GM18519 (cell line): ENCODE data around the gene MYRFL.
"Not testable (repeated sequence)": the region's sequence is repeated elsewhere in the genome, so short reads cannot be mapped to it uniquely, and the experiment has no call there.

Experiments
- ATAC-seq: cut with Tn5 transposase; IDR thresholded peaks from one replicate; pipeline ENCODE4 v1.9.1; 2021; ENCODE audit warnings: mild to moderate bottlenecking, moderate library complexity; ENCODE audit not compliant: unreplicated experiment, low FRiP score

MYRFL gene

DNA sequence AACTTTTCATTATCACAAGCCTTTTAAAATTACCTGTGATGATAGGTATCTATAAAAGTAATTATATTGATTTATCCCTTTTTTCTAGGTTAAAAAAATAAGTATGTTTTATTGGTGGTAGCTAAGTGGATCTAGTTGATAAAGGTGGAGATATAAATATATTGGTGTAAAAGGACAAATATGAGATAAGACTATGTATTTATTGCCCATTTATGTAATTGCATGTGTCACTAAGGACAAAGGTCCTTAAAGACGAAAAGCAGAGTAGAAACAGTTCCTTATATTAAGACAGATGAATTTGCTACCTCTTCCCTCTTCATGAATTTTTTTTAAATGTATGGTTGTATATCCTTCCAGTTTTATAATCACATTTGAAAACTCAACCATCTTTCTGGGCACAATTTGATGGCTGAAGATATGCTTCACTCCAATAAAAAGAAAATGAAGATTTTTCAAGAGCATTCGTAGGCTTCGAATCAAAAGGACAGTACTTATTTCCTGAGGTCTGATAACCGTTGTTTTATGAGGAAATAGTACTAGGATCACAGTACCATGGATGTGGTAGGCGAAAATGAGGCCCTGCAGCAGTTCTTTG, at the start of gene MYRFL:
Gene MYRFL (plus strand): TSS at position 262 of the 595 bp plus-strand sequence. CDS start 291 bp downstream, at position 553.
- no peak for ATAC-seq

DNA sequence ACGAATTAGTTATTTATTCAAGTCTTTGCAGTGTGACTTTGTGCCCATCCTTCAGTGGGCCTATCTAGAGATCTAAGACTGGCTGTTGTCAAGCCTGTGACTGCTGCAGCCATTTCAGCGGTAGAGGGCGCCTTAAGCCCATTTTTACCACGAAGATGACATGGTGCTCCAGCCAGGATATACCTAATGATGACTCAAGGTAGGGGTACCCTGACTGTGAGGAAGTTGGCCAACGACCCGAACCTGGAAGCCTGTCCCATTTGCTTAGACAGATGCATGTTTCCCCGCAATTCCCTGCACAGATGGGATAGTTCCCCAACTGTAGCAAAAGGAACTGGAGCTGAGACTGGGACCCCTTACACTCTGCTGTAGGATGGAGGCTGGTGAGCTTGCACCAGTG, 45.1 kb upstream of the MYRFL start:
- no peak for ATAC-seq

DNA sequence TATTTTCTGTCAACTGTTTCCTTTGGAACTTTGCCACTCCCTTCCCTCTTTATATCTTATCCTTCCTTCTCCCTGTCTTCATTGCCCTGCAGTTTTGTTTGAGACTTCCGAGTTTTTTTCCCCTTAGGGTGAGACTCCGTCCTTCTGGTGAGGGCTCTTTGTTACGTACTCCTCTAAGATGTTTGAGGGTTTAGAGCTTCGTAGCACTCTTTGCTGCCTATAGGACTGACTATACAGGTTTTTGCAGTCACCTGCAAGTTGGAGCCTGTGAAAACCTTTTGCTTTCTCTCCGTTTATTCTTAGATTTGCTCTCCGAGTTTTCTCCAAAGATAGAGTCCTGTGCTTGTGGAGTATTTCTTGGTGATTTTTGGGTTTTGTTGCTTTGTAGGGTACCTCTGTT, 41.7 kb upstream of the MYRFL start:
- ATAC-seq: no peak

DNA sequence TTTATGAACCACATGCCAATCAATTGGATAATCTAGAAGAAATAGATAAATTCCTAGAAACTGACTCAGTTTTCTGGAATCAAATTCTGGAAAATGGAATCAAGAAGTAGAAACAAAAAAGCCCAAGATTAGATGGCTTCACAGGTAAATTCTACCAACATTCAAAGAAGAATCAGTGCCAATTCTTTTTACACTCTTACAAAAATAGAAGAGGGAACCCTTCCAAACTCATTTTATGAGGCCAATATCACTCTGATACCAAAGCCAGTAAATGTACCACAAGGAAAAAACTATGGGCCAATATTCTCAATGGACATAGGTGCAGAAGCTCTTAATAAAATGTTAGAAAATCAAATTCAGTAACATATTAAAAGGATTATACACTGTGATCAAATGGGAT, 35.7 kb upstream of the MYRFL start:
- no peak for ATAC-seq

DNA sequence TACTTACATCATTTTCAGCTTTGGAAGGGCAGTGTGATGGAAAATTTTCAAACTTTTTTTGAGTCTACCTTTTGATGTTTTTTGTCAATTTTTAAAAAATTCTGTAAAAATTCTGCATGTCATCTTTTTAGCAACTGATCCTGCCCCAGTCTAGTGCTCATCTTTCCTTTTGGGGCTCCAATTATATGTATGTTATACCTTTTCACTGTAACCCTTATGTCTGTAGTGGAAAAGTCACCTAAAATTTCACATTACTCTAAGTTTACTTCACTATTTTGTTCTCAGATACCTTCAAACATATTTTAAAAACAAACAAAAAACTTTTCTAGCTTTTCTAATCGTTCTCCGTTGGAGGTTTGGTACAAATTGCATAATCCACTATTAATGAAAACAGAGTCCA, 32.5 kb upstream of the MYRFL start:
- ATAC-seq: no peak

DNA sequence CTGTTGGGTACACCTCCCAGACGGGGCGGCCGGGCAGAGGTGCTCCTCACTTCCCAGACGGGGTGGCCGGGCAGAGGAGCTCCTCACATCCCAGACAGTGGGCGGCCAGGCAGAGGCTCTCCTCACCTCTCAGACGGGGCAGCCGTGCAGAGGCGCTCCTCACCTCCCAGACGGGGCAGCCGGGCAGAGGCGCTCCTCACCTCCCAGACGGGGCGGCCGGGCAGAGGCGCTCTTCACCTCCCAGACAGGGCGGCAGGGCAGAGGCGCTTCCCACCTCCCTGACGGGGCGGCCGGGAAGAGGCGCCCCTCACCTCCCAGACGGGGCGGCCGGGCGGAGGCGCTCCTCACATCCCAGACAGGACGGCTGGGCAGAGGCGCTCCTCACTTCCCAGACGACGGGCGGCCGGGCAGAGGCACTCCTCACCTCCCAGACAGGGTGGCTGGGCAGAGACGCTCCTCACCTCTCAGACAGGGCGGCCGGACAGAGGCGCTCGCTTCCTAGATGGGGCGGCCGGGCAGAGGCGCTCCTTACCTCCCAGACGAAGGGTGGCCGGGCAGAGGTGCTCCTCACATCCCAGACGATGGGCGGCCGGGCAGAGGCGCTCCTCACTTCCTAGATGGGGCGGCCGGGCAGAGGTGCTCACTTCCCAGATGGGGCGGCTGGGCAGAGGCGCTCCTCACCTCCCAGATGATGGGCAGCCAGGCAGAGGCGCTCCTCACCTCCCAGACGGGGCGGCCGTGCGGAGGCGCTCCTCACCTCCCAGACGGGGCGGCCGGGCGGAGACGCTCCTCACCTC, 17.7 kb upstream of the MYRFL start:
- not testable (repeated sequence) for ATAC-seq

DNA sequence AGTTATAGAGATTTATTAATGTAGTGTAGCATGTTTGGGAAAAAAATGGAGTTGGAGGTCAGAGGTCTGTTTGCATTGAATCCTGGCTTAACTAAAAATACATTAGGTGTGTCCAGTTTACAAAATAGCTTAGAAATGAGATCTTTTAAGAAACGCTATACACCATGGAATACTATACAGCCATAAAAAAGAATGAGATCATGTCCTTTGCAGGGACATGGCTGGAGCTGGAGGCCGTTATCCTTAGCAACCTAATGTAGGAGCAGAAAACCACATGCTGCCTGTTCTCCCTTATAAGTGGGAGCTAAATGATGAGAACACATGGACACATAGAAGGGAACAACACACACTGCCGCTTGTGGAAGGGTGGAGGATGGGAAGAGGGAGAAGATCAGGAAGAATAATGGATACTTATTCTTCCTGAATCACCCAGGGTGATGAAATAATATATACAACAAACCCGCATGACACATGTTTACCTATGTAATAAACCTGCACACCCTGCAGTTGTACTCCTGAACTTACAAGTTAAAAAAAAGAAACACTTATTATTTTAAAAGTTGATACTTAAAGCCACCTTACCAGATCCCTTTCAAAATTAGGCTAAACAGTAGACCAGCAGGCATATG, 14.0 kb upstream of the MYRFL start:
- ATAC-seq: no peak

DNA sequence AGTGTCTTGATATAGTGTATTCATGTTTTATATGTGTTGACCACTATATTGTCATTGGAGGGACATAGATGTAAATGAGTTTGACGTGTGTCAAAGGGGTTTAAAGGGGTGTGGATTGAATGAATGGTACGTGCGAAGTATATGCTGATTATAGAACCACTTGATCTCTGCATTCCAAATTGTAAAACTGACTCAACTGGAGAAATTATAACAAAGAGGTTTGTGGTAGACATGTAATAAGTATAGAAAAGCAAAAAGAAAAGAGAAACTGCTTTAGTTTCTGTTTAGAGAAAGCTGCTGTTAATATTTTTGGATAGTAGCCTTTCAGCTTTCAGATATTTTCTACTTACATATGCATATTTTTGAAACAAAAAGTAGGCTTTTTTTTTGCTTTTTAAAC, 8.9 kb upstream of the MYRFL start:
- peak; percentile 55 for ATAC-seq

DNA sequence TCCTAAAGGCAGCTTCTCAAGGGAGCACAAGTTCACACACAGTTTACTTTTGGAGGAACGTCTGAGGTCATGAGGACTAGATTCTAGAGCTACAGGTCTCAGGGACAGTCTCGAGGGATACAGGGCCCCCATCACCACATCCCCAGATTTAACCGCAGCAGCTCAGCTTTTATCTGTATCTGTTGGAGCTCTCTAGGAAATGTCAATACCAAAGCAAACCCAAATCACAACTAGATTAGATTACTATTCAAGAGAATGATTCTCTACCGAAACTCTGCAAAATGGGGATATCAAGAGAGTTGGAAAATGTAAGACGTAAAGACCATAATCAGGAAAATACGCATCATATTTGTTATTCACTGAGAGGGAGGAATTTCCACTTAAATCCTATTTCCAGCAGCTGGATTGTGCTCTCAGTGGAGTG, 4.0 kb upstream of the MYRFL start:
- no peak for ATAC-seq

DNA sequence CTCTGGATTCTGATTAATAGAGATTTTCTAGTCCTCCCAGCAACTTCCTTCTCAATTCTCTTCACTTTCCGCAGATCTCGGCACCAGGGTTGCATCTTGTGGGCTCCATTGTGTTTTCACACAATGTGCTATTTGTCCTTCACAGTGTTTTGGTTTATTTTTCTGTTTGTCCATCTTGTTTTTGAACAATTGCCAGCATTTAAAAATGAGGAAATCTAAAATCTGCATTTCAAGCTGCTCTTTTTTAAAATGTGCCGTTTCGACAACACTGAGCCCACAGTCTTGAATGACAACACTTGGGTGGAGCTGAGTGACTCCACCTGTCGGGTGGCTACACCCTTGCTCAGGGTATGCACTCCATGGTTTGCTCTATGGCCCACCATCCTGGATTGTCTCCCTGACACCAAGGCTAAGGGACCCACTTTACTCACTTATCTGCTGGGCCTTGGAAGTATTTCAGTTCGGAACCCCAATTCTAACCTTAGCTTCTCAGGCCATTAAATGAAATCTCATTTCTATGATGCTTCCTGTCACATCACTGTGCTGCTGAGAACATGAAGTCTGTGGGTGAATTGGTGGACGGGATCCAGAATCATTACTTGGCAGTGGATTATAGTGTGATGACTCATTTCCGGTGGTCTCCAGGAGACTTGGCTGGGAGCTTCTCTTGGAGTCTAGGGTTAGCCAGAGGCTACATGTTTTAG, 3.4 kb upstream of the MYRFL start:
- no peak for ATAC-seq

DNA sequence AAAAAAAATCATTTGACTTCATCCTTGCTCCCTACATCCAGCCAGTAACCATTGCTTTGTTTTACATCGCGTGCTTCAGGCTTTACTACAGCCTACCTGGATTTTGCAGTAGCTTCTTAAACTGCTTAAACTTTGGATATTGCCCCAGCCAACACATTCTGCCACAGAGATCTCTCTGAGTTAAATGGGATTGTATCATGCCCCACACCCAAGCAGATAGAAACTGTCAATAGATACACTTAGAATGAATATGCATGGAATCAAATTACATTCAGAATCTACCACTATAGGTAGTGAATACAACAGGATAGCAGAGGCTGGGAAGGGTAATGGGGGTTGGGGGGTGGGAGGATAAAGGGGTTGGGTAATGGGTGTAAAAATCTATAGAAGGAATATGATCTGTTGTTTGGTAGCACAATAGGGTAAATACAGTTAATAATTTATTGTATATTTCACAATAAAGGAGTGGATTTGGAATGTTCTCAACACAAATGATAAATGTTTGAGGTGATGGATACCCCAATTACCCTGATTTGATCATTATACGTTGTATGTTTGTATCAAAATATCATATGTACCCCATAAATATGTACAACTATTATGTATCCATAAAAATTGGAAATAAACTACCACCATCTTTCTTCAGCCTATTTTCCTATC, 2.7 kb upstream of the MYRFL start:
- no peak for ATAC-seq

DNA sequence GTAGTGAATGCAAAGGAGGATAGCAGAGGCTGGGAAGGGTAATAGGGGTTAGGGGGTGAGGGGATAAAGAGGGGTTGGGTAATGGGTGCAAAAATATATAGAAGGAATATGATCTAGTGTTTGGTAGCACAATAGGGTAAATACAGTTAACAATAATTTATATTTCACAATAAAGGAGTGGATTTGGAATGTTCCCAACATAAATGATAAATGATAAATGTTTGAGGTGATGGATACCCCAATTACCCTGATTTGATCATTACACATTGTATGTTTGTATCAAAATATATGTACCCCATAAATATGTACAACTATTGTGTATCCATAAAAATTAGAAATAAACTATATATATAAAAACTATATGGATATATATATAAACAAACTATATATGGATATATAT, 999 bp upstream of the MYRFL start:
- no peak for ATAC-seq

DNA sequence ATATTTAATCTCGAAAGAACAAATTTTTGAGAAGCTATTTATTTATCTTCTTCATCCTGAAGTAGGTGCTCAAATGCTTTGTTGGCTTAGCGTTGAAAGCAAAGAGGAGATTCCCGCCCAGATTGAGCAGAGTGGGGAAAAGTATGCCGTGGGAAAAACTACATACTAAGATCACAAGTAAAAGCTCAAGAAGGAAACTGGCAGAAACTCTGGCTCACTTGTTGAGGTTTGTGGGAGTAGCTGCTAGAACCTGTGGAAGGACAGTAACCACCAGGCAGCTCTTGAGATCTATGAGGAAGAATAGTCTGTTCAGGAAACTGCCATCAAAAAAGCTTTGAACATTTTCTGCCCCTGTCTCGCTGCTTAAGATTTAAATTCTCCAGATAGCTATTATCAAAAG, 3.9 kb downstream of the MYRFL start:
- ATAC-seq: no peak

DNA sequence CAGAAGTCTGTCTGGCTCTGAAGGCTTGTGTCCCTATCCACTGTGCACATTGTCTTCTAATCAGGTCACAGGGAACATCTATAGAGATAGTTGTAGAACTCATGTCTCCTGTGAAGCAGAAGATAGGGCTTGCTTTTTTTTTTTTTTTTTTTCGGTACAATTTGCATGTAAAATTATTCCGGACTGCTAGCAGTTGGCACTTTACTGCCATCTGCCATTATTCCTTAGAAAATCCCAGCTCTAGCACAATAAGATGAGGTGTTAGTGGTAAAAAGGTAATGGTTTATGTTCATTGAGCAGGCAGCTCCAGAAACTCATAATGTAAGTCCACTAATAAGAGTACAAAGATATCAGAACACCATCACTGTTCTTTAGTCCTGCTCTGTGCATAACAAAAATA, 8.7 kb downstream of the MYRFL start:
- ATAC-seq: no peak

DNA sequence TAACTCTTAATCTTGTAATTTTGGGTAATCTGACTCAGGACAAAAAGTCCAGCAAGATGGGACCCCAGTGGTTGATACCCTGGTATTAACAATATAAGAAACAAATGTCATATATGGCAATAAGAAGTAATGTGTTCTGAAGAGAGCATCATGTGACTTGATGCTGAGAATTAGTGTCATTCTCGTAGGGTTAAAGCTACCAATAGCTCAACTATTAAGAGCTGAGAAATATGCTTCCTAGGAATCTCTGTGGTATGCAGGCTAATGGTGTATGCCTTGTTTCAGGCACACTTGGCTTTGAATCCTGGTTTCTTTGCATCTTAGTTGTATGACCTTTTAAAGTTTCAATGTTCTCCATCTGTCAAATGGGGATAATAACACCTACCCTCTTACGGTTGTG, 9.1 kb downstream of the MYRFL start:
- no peak for ATAC-seq

DNA sequence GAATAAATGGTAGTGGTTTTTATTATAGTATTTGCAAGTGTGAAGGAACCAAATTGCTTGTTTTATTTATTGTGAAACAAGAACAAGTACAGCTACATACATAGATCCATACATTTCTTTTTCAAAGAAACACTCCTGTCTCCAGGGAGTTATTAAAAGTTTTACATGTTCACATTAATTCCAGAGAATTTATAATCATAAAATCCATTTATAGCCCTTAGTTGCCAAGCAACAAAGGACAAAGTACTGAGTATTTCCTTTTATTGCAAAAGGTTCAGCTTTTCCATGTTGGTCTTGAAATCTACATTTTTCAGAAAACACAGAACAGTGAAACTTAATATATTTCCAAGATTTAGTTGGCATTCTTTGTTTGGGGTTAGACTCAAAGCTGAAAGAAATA, 9.5 kb downstream of the MYRFL start:
- no peak for ATAC-seq

DNA sequence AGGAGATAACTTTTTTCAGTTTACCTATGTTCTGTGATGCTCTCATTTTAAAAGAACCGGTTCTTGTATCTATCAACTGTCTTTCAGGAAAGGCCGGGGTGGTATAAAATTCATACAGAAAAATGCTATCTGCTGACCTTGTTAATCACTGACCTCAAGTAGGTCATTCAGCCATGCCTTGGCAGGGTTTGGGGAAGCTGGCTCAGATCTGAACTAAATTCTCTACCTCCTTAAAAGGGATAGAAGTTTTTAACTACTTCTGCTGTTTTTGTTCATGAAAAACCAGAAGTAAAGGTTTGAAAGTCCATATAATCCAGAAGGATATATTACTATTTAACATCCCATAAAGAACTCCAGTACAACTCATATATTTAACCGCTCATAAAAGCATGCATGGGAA, 10.1 kb downstream of the MYRFL start:
- ATAC-seq: no peak

DNA sequence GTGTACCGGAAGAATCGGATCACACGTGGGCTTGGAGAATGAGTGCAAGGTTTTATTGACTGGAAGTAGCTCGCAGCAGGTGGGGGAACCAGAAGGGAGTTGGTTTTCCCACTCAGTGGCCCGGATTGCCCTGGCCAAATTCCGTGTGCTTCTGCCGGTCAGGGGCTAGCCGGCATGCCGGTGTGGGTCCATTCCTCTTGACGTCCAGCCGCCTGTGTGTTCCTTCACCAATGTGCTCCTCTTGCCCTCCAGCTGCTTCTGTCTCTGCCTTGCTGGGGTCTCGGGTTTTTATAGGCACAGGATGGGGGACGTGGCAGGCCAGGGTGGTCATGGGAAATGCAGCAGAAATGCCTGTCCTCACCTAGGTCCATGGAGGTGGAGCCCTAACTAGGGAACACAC, 11.0 kb downstream of the MYRFL start:
- ATAC-seq: no peak

DNA sequence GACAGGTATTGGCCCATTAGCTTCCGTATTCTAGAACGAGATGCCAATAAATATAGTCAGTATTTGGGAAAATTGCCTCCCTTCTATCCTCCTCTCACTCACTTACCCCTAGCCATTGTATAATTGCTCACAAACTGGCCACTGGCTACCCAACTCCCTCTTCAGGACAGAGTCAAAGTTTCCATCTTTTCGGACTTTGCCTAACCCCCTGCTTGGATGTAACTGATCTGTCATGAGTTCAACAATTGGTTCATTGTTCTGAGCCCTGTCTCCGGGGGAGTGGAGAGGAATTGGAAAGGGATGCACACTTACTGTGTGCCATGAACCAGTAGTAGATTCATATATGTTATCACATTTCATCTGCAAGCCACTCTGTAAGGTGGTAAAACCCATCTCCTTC, 12.2 kb downstream of the MYRFL start:
- no peak for ATAC-seq

DNA sequence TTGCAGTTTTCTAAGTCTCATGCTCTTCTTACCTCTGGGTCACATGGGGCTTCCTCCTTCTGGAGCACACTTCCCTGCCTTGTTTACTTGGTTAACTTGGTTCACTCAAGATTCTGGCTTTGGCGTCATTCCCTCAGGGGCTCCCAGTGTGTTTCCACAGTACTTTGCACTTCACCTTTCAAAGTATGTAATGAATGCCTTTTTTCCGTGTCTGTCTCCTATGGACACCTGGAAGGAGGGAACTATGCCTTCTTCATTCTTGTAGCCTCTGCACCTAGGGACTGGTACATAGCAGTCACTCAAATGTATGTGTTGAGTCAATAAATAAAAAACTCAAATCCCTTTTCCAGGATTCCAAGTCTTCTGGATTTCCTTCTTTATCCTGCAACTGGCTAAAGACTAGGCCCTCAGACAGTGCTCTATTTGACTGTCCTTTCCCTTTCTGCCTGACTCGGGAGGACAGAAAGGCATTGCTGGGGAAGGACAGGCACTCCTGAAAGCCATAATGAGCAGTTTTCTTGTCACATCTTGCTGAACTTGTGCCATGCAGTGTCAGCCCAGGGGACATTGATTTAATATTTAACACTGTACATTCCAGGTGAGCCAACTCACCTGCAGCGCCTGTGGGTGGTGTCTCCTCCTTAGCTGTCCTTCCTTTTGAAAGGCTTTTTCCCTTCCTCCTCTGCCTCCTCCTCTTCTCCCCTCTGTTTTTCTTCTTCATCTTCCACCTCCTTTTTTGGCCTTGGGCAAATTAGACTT, 12.8 kb downstream of the MYRFL start:
- ATAC-seq: no peak
